GM12875 (cell line): ENCODE results near the gene PITPNM2.

Experiments used
- H3K4me3 ChIP-seq: one replicate; pipeline ENCODE4 v1.5.1; 2011; ENCODE audit warnings: low read depth, low read length, control low read depth
- CTCF ChIP-seq: IDR thresholded peaks from 2 replicates; pipeline ENCODE4 v1.5.1; 2011; ENCODE audit warnings: low read depth, mild to moderate bottlenecking, control low read depth, inconsistent platforms, low read length, moderate library complexity, borderline replicate concordance; ENCODE audit not compliant: insufficient read depth

The PITPNM2 gene

DNA sequence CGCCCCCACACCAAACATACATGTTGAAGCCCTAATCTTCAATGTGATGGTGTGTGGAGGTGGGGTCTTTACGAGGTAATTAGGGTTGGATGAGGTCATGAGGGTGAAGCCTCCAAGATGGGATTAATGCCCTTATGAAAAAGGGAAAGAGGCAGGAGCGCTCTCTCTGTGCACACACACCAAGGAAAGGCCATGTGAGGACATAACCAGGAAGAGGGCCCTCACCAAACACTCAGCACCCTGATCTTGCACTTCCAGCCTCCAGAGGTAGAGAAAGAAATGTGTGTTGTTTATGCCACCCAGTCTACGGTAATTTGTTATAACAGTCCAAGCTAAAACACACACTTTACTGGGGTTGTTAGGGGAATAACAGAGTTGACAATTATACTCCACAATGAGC lies 14.6 kb upstream of the PITPNM2 start:
- no peak overlapping the region for H3K4me3 ChIP-seq
- TF ChIP-seq CTCF = no peak

DNA sequence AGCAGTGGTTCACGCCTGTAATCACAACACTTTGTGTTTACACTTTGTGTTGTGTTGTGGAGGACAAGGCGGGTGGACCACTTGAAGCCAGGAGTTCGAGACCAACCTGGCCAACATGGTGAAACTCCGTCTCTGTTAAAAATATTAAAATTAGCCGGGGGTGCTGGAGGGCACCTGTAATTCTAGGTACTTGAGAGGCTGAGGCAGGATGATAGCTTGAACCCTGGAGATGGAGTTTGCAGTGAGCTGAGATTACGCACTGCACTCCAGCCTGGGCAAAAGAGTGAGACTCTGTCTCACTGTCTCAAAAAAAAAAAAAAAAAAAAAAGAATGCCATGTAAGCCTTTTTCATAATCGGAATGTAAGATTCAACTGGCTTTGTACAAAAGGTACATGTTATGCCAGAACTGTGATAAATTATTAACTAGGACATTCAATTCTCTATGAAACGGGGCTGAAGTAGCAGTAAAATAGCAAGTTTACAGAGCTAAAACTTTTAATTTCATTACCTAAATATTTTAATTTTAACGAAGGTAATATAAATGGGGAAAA lies 13.9 kb upstream of the PITPNM2 start:
- TF ChIP-seq CTCF = no peak
- H3K4me3 ChIP-seq = no peak overlapping the region

DNA sequence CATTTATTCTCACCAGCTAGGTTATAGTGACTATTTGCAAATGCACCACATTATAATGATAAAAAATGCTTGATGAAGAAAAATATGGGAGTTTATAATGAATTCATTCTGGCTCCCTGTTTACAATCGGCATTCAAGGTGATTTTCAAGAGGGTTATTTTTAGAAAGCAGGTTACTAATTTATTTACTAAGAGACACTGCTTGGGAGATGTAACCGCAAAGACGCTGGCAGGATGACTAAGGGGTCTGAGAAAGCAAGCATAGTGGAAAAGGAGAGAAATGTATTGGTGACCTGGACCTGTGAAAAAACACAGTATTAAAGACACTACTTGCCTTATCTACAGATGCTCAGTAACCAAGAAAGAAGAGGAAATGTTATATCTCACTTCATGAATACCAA lies 13.3 kb upstream of the PITPNM2 start:
- no peak for TF ChIP-seq CTCF
- no peak overlapping the region for H3K4me3 ChIP-seq

- TF ChIP-seq CTCF = no peak
Observed at GRCh38 chr12:123163227-123163626, 12.3 kb upstream of the PITPNM2 start.

DNA sequence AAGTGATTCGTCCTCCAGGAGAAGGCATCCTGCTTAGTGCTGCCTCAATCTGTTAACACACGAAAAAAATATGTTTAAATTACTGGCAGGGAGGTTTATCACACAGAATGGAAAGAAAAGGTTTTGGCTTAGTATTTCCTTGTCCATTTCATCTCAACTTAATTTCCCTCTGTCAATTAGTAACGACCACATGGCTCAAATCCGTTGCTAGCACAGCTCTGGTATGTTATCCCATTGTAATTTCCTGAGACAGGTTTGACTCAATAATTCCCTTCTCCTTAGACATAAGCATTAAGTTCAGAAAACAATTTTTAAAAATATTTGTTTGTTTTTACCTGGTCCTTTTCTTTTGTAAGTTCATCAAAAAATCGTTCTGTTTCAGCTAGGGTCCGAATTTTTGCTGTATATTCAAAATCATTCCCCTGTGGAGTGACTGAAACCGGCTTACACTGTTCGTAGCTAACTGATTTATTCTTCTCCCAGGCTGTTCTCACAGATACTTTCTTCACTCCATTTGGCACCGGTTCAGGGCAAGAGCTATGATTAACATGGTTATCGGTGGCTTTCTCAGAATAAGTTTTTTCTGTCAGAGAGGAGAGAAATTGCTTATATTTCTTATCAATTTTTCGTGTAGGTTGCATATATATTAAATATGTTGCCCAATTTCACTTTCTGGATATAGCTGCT lies 10.1 kb upstream of the PITPNM2 start:
- TF ChIP-seq CTCF = no peak
- no peak overlapping the region for H3K4me3 ChIP-seq

More at GRCh38 chr12:123163227-123163626, 12.3 kb upstream of the PITPNM2 start:
- no peak overlapping the region for H3K4me3 ChIP-seq

- TF ChIP-seq CTCF = no peak
- no peak overlapping the region for H3K4me3 ChIP-seq
Observed at GRCh38 chr12:123153906-123154305, 3.0 kb upstream of the PITPNM2 start.

GRCh38 chr12:123152833-123153232 lies 1.9 kb upstream of the PITPNM2 start:
- no peak overlapping the region for H3K4me3 ChIP-seq
- TF ChIP-seq CTCF = no peak
